GM23248 (cell line): ENCODE results near the gene SYP. TPM values are rescaled to one million over a fixed set of nuclear protein-coding genes. Genes with fewer than 3 reads are reported as not detected.

Experiments used
- DNase-seq: peaks from one replicate; pipeline ENCODE4 v3.0.0-alpha.2; 2015
- H2AFZ ChIP-seq: fragments of 200-600 bp; sonication (generic); 2 replicates; pipeline ENCODE4 v1.6.1; 2016; ENCODE audit warnings: antibody characterized with exemption
- H3F3A ChIP-seq: fragments of 200-600 bp; sonication (generic); 2 replicates; pipeline ENCODE4 v1.6.1; 2016; ENCODE audit warnings: mild to moderate bottlenecking, antibody characterized with exemption, mixed run types; ENCODE audit not compliant: insufficient read depth
- H3K27ac ChIP-seq: fragments of 200-600 bp; sonication (generic); 2 replicates; pipeline ENCODE4 v1.5.1; 2016; ENCODE audit warnings: mild to moderate bottlenecking
- H3K27me3 ChIP-seq: fragments of 200-600 bp; sonication (generic); replicated peaks from 2 replicates; pipeline ENCODE4 v1.6.1; 2016; ENCODE audit warnings: mild to moderate bottlenecking; ENCODE audit not compliant: insufficient read depth
- H3K36me3 ChIP-seq: fragments of 200-600 bp; sonication (generic); 2 replicates; pipeline ENCODE4 v1.6.1; 2016; ENCODE audit warnings: low read depth, mild to moderate bottlenecking
- H3K4me1 ChIP-seq: fragments of 200-600 bp; sonication (generic); 2 replicates; pipeline ENCODE4 v1.6.1; 2016; ENCODE audit warnings: mild to moderate bottlenecking; ENCODE audit not compliant: insufficient read depth
- H3K4me2 ChIP-seq: fragments of 200-600 bp; sonication (generic); one replicate; pipeline ENCODE4 v1.6.1; 2016; ENCODE audit warnings: mild to moderate bottlenecking; ENCODE audit not compliant: unreplicated experiment
- H3K4me3 ChIP-seq: fragments of 200-600 bp; sonication (generic); 2 replicates; pipeline ENCODE4 v1.5.1; 2016; ENCODE audit warnings: mild to moderate bottlenecking
- H3K79me2 ChIP-seq: fragments of 200-600 bp; sonication (generic); 2 replicates; pipeline ENCODE4 v1.6.1; 2016; ENCODE audit warnings: mild to moderate bottlenecking; ENCODE audit not compliant: insufficient read depth
- H3K9ac ChIP-seq: fragments of 200-600 bp; sonication (generic); 2 replicates; pipeline ENCODE4 v1.6.1; 2016; ENCODE audit warnings: mild to moderate bottlenecking
- H3K9me2 ChIP-seq: fragments of 200-600 bp; sonication (generic); 2 replicates; pipeline ENCODE4 v1.6.1; 2016; ENCODE audit warnings: mixed run types, mild to moderate bottlenecking, moderate library complexity; ENCODE audit not compliant: insufficient read depth
- H3K9me3 ChIP-seq: fragments of 200-600 bp; sonication (generic); one replicate; pipeline ENCODE4 v1.6.1; 2017; ENCODE audit warnings: low read depth
- H4K20me1 ChIP-seq: fragments of 200-600 bp; sonication (generic); 2 replicates; pipeline ENCODE4 v1.6.0; 2016; ENCODE audit not compliant: insufficient read depth
- EZH2 ChIP-seq: fragments of 200-600 bp; sonication (generic); IDR thresholded peaks from 2 replicates; pipeline ENCODE4 v1.6.1; 2018; ENCODE audit warnings: antibody characterized with exemption, mild to moderate bottlenecking; ENCODE audit not compliant: insufficient read depth, poor library complexity, severe bottlenecking
- EZH2phosphoT487 ChIP-seq: fragments of 200-600 bp; sonication (generic); IDR thresholded peaks from 2 replicates; pipeline ENCODE4 v1.6.1; 2018; ENCODE audit warnings: antibody characterized with exemption, moderate library complexity, mild to moderate bottlenecking, low read depth; ENCODE audit not compliant: insufficient read depth
- WGBS, 2 experiments: methylation state at CpG; one replicate each; pipeline ENCODE4 v1.1.6; 2015 to 2017; ENCODE audit warnings: low lambda C conversion rate in 2 of 2, low coverage in 1 of 2; ENCODE audit errors: missing lambda C conversion rate in 2 of 2; 5-methylcytosine and 5-hydroxymethylcytosine counted together
- in situ Hi-C: fragments of 300-500 bp; cut with MboI; formaldehyde crosslinking; loops from 2 replicates; pipeline ENCODE4 v1.15.0; 2020
- polyA plus RNA-seq: library from polyadenylated mRNA; unstranded; fragments of >200 nt; fragmentation: Nextera tagmentation; extraction: Ambion mirVana; gene quantifications from 2 replicates; pipeline ENCODE4 v1.2.1, GENCODE V29; 2016
- total RNA-seq: library from RNA; depleted of rRNA; stranded (reverse); fragments of >200 nt; shearing (Covaris generic); gene quantifications from 2 replicates; pipeline ENCODE4 v1.2.3, GENCODE V29; 2014

The SYP gene
- total and polyA plus RNA-seq, 2 experiments from 2014 or later = 0.23 to 0.54 TPM

DNA sequence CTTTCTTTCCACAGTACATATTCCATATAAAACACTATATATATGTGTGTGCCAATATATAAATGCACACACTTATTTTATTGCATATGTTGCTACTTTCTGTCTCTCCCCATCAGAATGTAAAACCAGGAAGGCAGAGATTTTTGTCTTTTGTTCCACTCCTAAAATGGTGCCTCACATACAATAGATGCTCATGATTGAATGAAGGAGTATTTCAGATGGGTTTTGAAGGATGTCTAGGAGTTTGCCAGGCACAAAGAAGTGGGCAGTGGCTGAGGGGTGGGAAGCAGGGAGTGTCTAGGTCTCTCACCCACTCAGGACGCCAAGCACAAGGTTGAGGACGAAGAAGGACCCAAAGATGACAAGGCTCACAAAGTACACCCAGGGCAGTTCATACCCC, 27.7 kb upstream of the SYP start:
- TF ChIP-seq EZH2phosphoT487 (no peak), EZH2 (no peak)
- Histone ChIP-seq H4K20me1 (no peaks in the 10 kb centered on the region), H3K36me3 (no peaks in the 10 kb centered on the region), H3K9ac (no peak overlapping the region), H2AFZ (no peak overlapping the region), H3K4me2 (no peak overlapping the region), H3K4me3 (no peak overlapping the region), H3F3A (no peaks in the 10 kb centered on the region), H3K9me2 (no peaks in the 10 kb centered on the region), H3K27ac (no peak overlapping the region), H3K9me3 (no peaks in the 10 kb centered on the region), H3K27me3 (no peaks in the 10 kb centered on the region), H3K4me1 (no peaks in the 10 kb centered on the region), H3K79me2 (no peaks in the 10 kb centered on the region)
- in situ Hi-C loops = no loop called here
- no peak for DNase-seq
- 86% methylated on average over 2 of the region's 2 CpGs; no CpG with 5 or more reads in 1 of the 2 experiments for WGBS, 2 experiments

DNA sequence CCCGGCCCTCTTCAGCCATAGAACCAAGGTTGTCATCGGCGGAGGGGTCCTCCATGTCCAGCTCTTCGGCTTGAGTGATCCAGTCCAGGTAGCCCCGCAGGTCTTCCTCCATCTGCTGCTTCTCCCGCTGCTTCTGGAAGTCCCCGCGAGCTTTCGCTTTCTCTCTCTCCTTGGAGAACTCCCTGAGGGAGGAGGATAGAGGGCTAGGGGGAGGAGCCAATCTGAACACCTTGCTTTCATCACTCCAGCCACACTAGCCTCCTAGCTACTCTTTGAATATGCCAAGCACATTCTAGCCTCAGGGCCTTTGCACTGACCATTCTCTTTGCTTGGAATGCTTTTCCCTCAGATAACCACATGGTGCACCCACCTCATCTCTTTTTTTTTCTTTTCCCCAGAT, 27.0 kb upstream of the SYP start:
- H3K36me3 ChIP-seq = no peaks in the 10 kb centered on the region
- H3K9ac ChIP-seq = no peak overlapping the region
- no peak overlapping the region for H3K4me3 ChIP-seq
- 88 to 98% methylated on average over 8 of the region's 9 CpGs for WGBS, 2 experiments
- TF ChIP-seq EZH2phosphoT487 (no peak), EZH2 (no peak)
- no peaks in the 10 kb centered on the region for H3K4me1 ChIP-seq
- H3K27ac ChIP-seq = no peak overlapping the region
- in situ Hi-C loops = no loop called here
- no peak overlapping the region for H3K4me2 ChIP-seq
- H3K79me2 ChIP-seq = no peaks in the 10 kb centered on the region
- H3F3A ChIP-seq = no peaks in the 10 kb centered on the region
- H2AFZ ChIP-seq = no peak overlapping the region
- no peaks in the 10 kb centered on the region for H4K20me1 ChIP-seq
- no peaks in the 10 kb centered on the region for H3K9me3 ChIP-seq
- no peaks in the 10 kb centered on the region for H3K9me2 ChIP-seq
- no peak for DNase-seq
- H3K27me3 ChIP-seq = no peaks in the 10 kb centered on the region

DNA sequence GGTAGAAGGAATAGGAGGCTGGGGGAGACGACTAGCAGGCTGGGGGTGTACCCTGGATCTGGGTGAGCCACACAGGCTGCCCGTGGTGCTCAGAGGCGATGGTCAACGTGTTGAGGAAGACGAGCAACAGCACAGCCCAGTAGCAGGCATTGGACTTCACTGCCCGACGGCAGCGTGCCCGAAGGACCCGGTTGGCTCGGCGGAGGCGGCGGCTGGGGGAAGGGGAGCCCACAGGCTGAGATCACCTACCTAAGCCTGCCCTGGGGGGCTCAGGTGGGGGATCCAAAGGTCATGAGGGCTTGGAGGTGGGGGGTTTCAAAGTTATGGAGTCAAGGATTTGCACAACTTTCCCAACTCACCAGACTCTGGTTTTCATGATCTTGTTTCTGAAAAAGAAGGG, 25.9 kb upstream of the SYP start:
- Histone ChIP-seq H3K9ac (no peak overlapping the region), H2AFZ (no peak overlapping the region), H4K20me1 (no peaks in the 10 kb centered on the region), H3K9me3 (no peaks in the 10 kb centered on the region), H3K36me3 (no peaks in the 10 kb centered on the region), H3K79me2 (no peaks in the 10 kb centered on the region), H3K27me3 (no peaks in the 10 kb centered on the region), H3K9me2 (no peaks in the 10 kb centered on the region), H3K4me3 (no peak overlapping the region), H3K4me1 (no peaks in the 10 kb centered on the region), H3F3A (no peaks in the 10 kb centered on the region), H3K27ac (no peak overlapping the region), H3K4me2 (no peak overlapping the region)
- TF ChIP-seq EZH2phosphoT487 (no peak), EZH2 (no peak)
- in situ Hi-C loops = no loop called here
- WGBS, 2 experiments = 66 to 71% methylated on average over 5 to 10 of the region's 14 CpGs
- DNase-seq = no peak

DNA sequence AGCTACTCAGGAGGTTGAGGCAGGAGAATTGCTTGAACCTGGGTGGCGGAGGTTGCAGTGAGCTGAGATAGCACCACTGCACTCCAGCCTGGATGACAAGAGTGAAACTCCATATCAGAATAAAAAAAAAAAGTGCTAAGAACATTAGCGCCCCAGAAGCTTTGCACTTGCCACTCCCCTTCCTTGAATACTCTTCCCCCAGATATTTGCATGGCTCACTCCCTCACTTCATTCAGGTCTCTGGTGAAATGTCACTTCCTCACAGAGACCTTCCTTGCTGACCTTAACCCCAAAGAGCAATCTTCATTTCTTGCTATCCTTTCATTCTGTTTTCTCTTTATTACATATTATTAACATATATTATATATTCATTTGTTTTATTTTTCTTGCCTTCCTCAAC, 21.9 kb upstream of the SYP start:
- in situ Hi-C loops = no loop called here
- H4K20me1 ChIP-seq = no peaks in the 10 kb centered on the region
- no peaks in the 10 kb centered on the region for H3K9me2 ChIP-seq
- TF ChIP-seq EZH2phosphoT487 = no peak
- TF ChIP-seq EZH2 = no peak
- no peak overlapping the region for H3K27ac ChIP-seq
- no peaks in the 10 kb centered on the region for H3K79me2 ChIP-seq
- WGBS, 2 experiments = 67 to 90% methylated on average over 2 of the region's 2 CpGs
- no peak for DNase-seq
- H3K36me3 ChIP-seq = no peaks in the 10 kb centered on the region
- H3K4me1 ChIP-seq = no peaks in the 10 kb centered on the region
- no peaks in the 10 kb centered on the region for H3F3A ChIP-seq
- no peak overlapping the region for H3K9ac ChIP-seq
- H3K4me2 ChIP-seq = no peak overlapping the region
- no peaks in the 10 kb centered on the region for H3K27me3 ChIP-seq
- H3K9me3 ChIP-seq = no peaks in the 10 kb centered on the region
- no peak overlapping the region for H3K4me3 ChIP-seq
- no peak overlapping the region for H2AFZ ChIP-seq

DNA sequence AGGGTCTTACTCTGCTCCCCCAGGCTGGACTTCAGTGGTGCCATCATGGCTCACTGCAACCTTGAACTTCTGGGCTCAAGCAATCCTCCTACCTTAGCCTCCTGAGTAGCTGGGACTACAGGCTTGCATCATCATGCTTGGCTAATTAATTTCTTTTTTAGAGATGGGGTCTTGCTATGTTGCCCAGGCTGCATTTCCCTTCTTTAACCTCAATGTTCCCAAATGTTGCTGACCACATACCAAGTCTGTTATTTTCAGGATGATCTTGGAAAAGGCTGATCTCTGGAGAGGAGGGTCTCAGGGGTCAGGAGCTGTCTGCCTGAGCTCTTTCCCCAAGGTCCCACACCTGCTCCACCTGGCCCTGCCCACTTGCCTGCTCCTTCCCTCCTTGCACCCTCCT, 20.1 kb upstream of the SYP start:
- Histone ChIP-seq H3K79me2 (no peaks in the 10 kb centered on the region), H4K20me1 (no peaks in the 10 kb centered on the region), H3K27me3 (no peaks in the 10 kb centered on the region), H3K27ac (no peak overlapping the region), H3K9me3 (no peaks in the 10 kb centered on the region), H3K4me2 (no peak overlapping the region), H3K4me1 (no peaks in the 10 kb centered on the region), H2AFZ (no peak overlapping the region), H3K9ac (no peak overlapping the region), H3K4me3 (no peak overlapping the region), H3F3A (no peaks in the 10 kb centered on the region), H3K36me3 (no peaks in the 10 kb centered on the region), H3K9me2 (no peaks in the 10 kb centered on the region)
- TF ChIP-seq EZH2phosphoT487 = no peak
- no peak for TF ChIP-seq EZH2
- no peak for DNase-seq
- in situ Hi-C loops = no loop called here
